Endothelial cell of umbilical vein (primary cell): ENCODE results near the gene IP6K3. TPM values are rescaled to one million over a fixed set of nuclear protein-coding genes. Genes with fewer than 3 reads are reported as not detected.

Source experiments
- BruUV-seq: library from RNA; stranded (reverse); fragments of 400-500 nt; replicated peaks from 2 replicates; lab custom pipeline; 2021; lab: Mats Ljungman, UMichigan
- CTCF ChIA-PET: fragments of 300-600, 350-600 bp; sonication (Branson Sonifier 250); formaldehyde crosslinking; loops from one replicate; lab custom pipeline; 2021; ENCODE audit warnings: antibody characterized with exemption, inconsistent platforms; lab: Charles Lee
- POLR2A ChIA-PET: fragments of 300-600, 350-600 bp; sonication (Branson Sonifier 250); formaldehyde crosslinking; loops from one replicate; lab custom pipeline; 2021; ENCODE audit warnings: antibody characterized with exemption, inconsistent platforms; lab: Charles Lee
- DNase-seq: peaks from one replicate; pipeline ENCODE4 v3.0.0-alpha.2; 2011; ENCODE audit warnings: low read depth, low spot score
- FAIRE-seq: peaks from 2 replicates; lab custom pipeline; 2011; peaks lifted over from hg19 to GRCh38; lab: Jason Lieb, UNC
- H2AFZ ChIP-seq: 2 replicates; pipeline ENCODE4 v1.6.0; 2012; ENCODE audit warnings: low read depth, low read length, control low read depth, inconsistent platforms
- H3K27ac ChIP-seq: 2 replicates; pipeline ENCODE4 v1.5.1; 2011; ENCODE audit warnings: low read depth, mild to moderate bottlenecking, control low read depth, low read length, moderate library complexity; ENCODE audit not compliant: insufficient read depth
- H3K27me3 ChIP-seq, 2 experiments: 2 replicates each; pipeline versions ENCODE4 v1.6.0 to v1.6.1; 2011; ENCODE audit warnings: low read length in 2 of 2, mixed read lengths in 1 of 2; ENCODE audit not compliant: control insufficient read depth in 2 of 2, insufficient read depth in 2 of 2
- H3K36me3 ChIP-seq, 2 experiments: 2 replicates in 1 of 2; 3 replicates in 1 of 2; pipeline ENCODE4 v1.5.1; 2011; ENCODE audit warnings: low read length in 2 of 2, mild to moderate bottlenecking in 1 of 2, moderate library complexity in 1 of 2; ENCODE audit not compliant: control insufficient read depth in 2 of 2, insufficient read depth in 2 of 2; ENCODE audit errors: extremely low read depth in 1 of 2
- H3K4me1 ChIP-seq: 3 replicates; pipeline ENCODE4 v1.5.1; 2011; ENCODE audit warnings: mild to moderate bottlenecking, low read length; ENCODE audit not compliant: control insufficient read depth, insufficient read depth; ENCODE audit errors: extremely low read depth
- H3K4me2 ChIP-seq: 2 replicates; pipeline ENCODE4 v1.6.1; 2011; ENCODE audit warnings: low read length, control low read depth, mixed read lengths; ENCODE audit not compliant: insufficient read depth
- H3K4me3 ChIP-seq, 3 experiments: fragments of 200-600 bp in 1 of 3; sonication (generic), shearing (Covaris generic) in 1 of 3; replicated peaks in 1 of 3; 2 replicates each; pipeline ENCODE4 v1.5.1; 2011 to 2016; ENCODE audit warnings: control low read depth in 3 of 3, low read length in 3 of 3, mild to moderate bottlenecking in 2 of 3, inconsistent platforms in 1 of 3, low read depth in 1 of 3, moderate library complexity in 1 of 3; ENCODE audit not compliant: insufficient read depth in 1 of 3
- H3K79me2 ChIP-seq: 2 replicates; pipeline ENCODE4 v1.6.0; 2012; ENCODE audit warnings: low read length, inconsistent platforms; ENCODE audit not compliant: control insufficient read depth, insufficient read depth
- H3K9ac ChIP-seq: replicated peaks from 2 replicates; pipeline ENCODE3; 2011; ENCODE audit warnings: low read length, control low read depth; ENCODE audit not compliant: insufficient read depth; ENCODE audit errors: extremely low read depth
- H3K9me1 ChIP-seq: replicated peaks from 3 replicates; pipeline ENCODE4 v1.6.0; 2011; ENCODE audit warnings: mild to moderate bottlenecking, low read length; ENCODE audit not compliant: control insufficient read depth, insufficient read depth; ENCODE audit errors: extremely low read depth
- H3K9me3 ChIP-seq: replicated peaks from 2 replicates; pipeline ENCODE4 v1.5.1; 2012; ENCODE audit warnings: low read length, inconsistent platforms; ENCODE audit not compliant: control insufficient read depth, insufficient read depth
- H4K20me1 ChIP-seq: replicated peaks from 2 replicates; pipeline ENCODE3; 2011; ENCODE audit warnings: mild to moderate bottlenecking, low read length; ENCODE audit not compliant: control insufficient read depth, insufficient read depth; ENCODE audit errors: extremely low read depth
- CTCF ChIP-seq, 2 donors: IDR thresholded peaks; 1 replicate in 1 of 2; 2 replicates in 1 of 2; pipeline ENCODE4 v1.5.1; 2011; ENCODE audit warnings: low read length in 2 of 2, mild to moderate bottlenecking in 2 of 2, moderate library complexity in 2 of 2, control low read depth in 1 of 2, inconsistent platforms in 1 of 2, low read depth in 1 of 2; ENCODE audit not compliant: insufficient read depth in 1 of 2; ENCODE audit errors: extremely low read depth in 1 of 2
- EZH2 ChIP-seq: IDR thresholded peaks from 2 replicates; pipeline ENCODE4 v1.6.1; 2012; ENCODE audit warnings: borderline replicate concordance, low read depth, mild to moderate bottlenecking, moderate library complexity, low read length, inconsistent platforms; ENCODE audit not compliant: severe bottlenecking
- FOS ChIP-seq: IDR thresholded peaks from 2 replicates; pipeline ENCODE4 v1.6.1; 2011; ENCODE audit warnings: mild to moderate bottlenecking, low read length, moderate library complexity, borderline replicate concordance; ENCODE audit not compliant: insufficient read depth
- GATA2 ChIP-seq: IDR thresholded peaks from 2 replicates; pipeline ENCODE4 v1.7.0; 2011; ENCODE audit warnings: low read depth, mild to moderate bottlenecking, moderate library complexity, mixed read lengths, low read length; ENCODE audit not compliant: insufficient read length, insufficient read depth
- JUN ChIP-seq: IDR thresholded peaks from 2 replicates; pipeline ENCODE4 v1.6.1; 2011; ENCODE audit warnings: borderline replicate concordance, low read depth; ENCODE audit not compliant: insufficient read length, insufficient read depth
- MAX ChIP-seq: IDR thresholded peaks from 2 replicates; pipeline ENCODE4 v1.6.1; 2011; ENCODE audit not compliant: insufficient read depth, insufficient read length
- MYC ChIP-seq: IDR thresholded peaks from one replicate; pipeline ENCODE4 v1.6.1; 2011; ENCODE audit warnings: mild to moderate bottlenecking, low read depth, low read length
- POLR2A ChIP-seq: IDR thresholded peaks from 2 replicates; pipeline ENCODE4 v1.6.1; 2012; ENCODE audit warnings: low read depth, mild to moderate bottlenecking, control low read depth, low read length
- POLR2AphosphoS5 ChIP-seq: IDR thresholded peaks from 2 replicates; pipeline ENCODE4 v1.6.1; 2012; ENCODE audit warnings: low read depth, mild to moderate bottlenecking, control low read depth, low read length, moderate library complexity; ENCODE audit not compliant: insufficient read depth
- dilution Hi-C: fragments of 300-500 bp; cut with MboI; formaldehyde crosslinking; loops from one replicate; pipeline ENCODE4 v1.15.0; 2019; ENCODE audit warnings: low sequenced_read_pairs; ENCODE audit not compliant: extremely low pct_ligation_motif_present
- intact Hi-C: fragments of 100-400 bp; cut with micrococcal nuclease; formaldehyde crosslinking; loops from one replicate; pipeline ENCODE4 v1.10.0; 2022
- polyA plus RNA-seq, 4 experiments: library from polyadenylated mRNA; depleted of rRNA in 3 of 4; stranded (reverse) in 3 of 4; unstranded in 1 of 4; fragments of >200 nt; gene quantifications; 2 replicates each; pipeline versions ENCODE4 v1.2.1 to v1.2.3, GENCODE V29; 2011 to 2012; ENCODE audit warnings: missing spikeins in 1 of 4
- total RNA-seq: library from RNA; stranded (reverse); gene quantifications from 2 replicates; pipeline ENCODE4 v1.2.3, GENCODE V29; 2021

IP6K3 gene
- total and polyA plus RNA-seq, 2 donors (not counting 3 experiments of a cell fraction or from before 2014, with no cell fraction given) = not detected

GRCh38 chr6:33712914-33713313, 33.8 kb downstream of the IP6K3 start:
- FAIRE-seq = no peak
- peaks cover 4% of the 10 kb centered on the region in 2 experiments for H3K36me3 ChIP-seq
- no peak overlapping the region for H3K9ac ChIP-seq
- intact Hi-C loops = no loop called here
- no peak overlapping the region for H2AFZ ChIP-seq
- H3K4me3 ChIP-seq = no peak overlapping the region
- H4K20me1 ChIP-seq = no peaks in the 10 kb centered on the region
- dilution Hi-C loops = no loop called here
- peaks cover 17% of the 10 kb centered on the region for H3K4me1 ChIP-seq
- ChIA-PET POLR2A (no interaction called here), CTCF (interaction anchor here (1.3 to 2.1 kb wide), 3 partner anchors 10 to 315 kb away, joined by 4 to 6 read pairs (median 4); no protein-coding TSS in a partner anchor)
- TF ChIP-seq FOS (no peak), MAX (no peak), POLR2AphosphoS5 (no peak), MYC (no peak), EZH2 (no peak), GATA2 (no peak), POLR2A (no peak), JUN (no peak), CTCF (IDR thresholded peaks at IDR 0.05; ENCODE audit: extremely low read depth in 1 of 2, insufficient read depth in 1 of 2, low read depth in 1 of 2, low read length in 2 of 2) (no peak)
- no peak overlapping the region for H3K27ac ChIP-seq
- no peaks in the 10 kb centered on the region for H3K9me3 ChIP-seq
- BruUV-seq = no TSS peak
- H3K4me2 ChIP-seq = no peak overlapping the region
- peaks cover 0 to 3% of the 10 kb centered on the region in 2 experiments for H3K27me3 ChIP-seq
- H3K79me2 ChIP-seq = peaks cover 24% of the 10 kb centered on the region
- H3K9me1 ChIP-seq = no peaks in the 10 kb centered on the region
- no peak for DNase-seq
